T-helper 17 cell (primary cell): ENCODE results near the gene RSAD1. TPM values are rescaled to one million over a fixed set of nuclear protein-coding genes. Genes with fewer than 3 reads are reported as not detected.
A peak's percentile ranks its signal among the peaks of the same experiment; 100 is the strongest.

Experiments
- ATAC-seq: fragments of 150-1000 bp; cut with Tn5 transposase; 2 replicates; pipeline ENCODE4 v1.10.0; 2021; ENCODE audit warnings: mild to moderate bottlenecking, moderate library complexity
- DNase-seq, 3 donors: peaks; one replicate each; pipeline versions ENCODE4 v3.0.0 to v3.0.0-alpha.2; 2020 to 2021
- H3K9me3 ChIP-seq: one replicate; pipeline ENCODE4 v1.7.0; 2013; ENCODE audit warnings: low read length, mild to moderate bottlenecking; ENCODE audit not compliant: control insufficient read depth, poor library complexity, severe bottlenecking
- H3K27ac Mint-ChIP-seq: one replicate; pipeline ENCODE4 v1.8.0; 2022; ENCODE audit warnings: mild to moderate bottlenecking, moderate library complexity, mixed read lengths
- H3K27me3 Mint-ChIP-seq: one replicate; pipeline ENCODE4 v1.8.0; 2022; ENCODE audit warnings: mixed read lengths
- H3K36me3 Mint-ChIP-seq: one replicate; pipeline ENCODE4 v1.8.0; 2022; ENCODE audit warnings: low read depth, mixed read lengths
- H3K4me1 Mint-ChIP-seq: one replicate; pipeline ENCODE4 v1.8.0; 2022; ENCODE audit warnings: mild to moderate bottlenecking, mixed read lengths
- H3K4me3 Mint-ChIP-seq: one replicate; pipeline ENCODE4 v1.8.0; 2022; ENCODE audit warnings: mild to moderate bottlenecking, moderate library complexity, mixed read lengths
- total RNA-seq, 4 donors: library from RNA in 2 of 4; stranded (reverse) in 2 of 4; gene quantifications; one replicate each; pipeline ENCODE4 v1.2.3 and lab custom pipeline; 2022 to 2026

RSAD1 gene
- total RNA-seq, 2 donors from 2014 or later, result 49.2 to 59.6 TPM

DNA sequence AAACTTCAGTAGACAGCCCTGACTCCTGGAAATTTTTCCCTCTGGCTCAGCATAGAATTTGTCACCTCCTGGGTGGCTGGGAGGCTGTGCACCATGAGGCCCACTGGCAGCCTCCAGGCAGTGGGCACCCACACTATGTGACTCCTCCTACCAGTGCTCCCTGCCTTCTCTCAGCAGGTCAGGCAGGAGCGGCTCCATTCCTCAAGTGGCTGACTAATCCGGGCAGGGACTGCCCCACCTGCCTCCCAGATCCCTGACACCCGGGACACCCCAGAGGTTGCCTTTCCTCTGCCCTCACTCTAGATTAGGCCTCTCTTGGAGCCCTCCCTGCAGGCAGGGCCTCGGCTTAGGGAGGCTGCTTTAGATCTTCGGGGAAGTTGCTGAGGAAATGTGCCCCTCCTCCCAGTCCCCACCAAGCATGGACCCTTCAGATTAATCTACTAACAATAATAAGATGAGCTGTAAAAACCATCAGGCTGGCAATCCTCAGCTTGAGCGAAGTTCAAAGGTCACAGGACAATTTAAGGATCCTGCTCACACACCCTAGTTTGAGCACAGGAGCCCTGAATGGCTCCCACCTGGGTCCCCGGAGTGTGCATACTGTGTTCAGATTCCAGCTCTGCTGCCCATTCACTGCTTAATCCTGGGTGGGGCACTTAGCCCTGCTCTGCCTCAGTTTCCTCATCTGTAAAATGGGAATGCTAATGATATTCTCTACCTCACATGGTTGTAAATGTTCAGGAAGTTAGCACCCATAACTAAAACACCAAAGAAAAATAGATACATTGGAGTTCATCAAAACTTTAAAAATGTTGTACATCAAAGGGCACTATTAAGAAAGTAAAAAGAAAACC, 19.6 kb downstream of the RSAD1 start:
- Mint-ChIP-seq H3K4me3 (no peak overlapping the region), H3K27me3 (no peaks in the 10 kb centered on the region), H3K27ac (no peak overlapping the region), H3K4me1 (no peaks in the 10 kb centered on the region), H3K36me3 (no peaks in the 10 kb centered on the region)
- ATAC-seq (no peak), DNase-seq (no peak)
- no peaks in the 10 kb centered on the region for H3K9me3 ChIP-seq

- no peaks in the 10 kb centered on the region for H3K9me3 ChIP-seq
- no peak overlapping the region for H3K4me3 Mint-ChIP-seq
- H3K27ac Mint-ChIP-seq, result no peak overlapping the region
- H3K4me1 Mint-ChIP-seq, result peaks cover 6% of the 10 kb centered on the region
- H3K36me3 Mint-ChIP-seq, result peaks cover 3% of the 10 kb centered on the region
- no peaks in the 10 kb centered on the region for H3K27me3 Mint-ChIP-seq
- no peak for ATAC-seq
- no peak for DNase-seq
These were observed 20.6 kb downstream of the RSAD1 start for GRCh38 chr17:50499270-50499669.

- H3K4me3 Mint-ChIP-seq, result no peak overlapping the region
- no peak for ATAC-seq
- no peaks in the 10 kb centered on the region for H3K9me3 ChIP-seq
- no peak for DNase-seq
- no peak overlapping the region for H3K27ac Mint-ChIP-seq
- H3K36me3 Mint-ChIP-seq, result peaks cover 3% of the 10 kb centered on the region
- H3K4me1 Mint-ChIP-seq, result peaks cover 6% of the 10 kb centered on the region
- H3K27me3 Mint-ChIP-seq, result no peaks in the 10 kb centered on the region
These were observed 21.1 kb downstream of the RSAD1 start for GRCh38 chr17:50499721-50500120.

DNA sequence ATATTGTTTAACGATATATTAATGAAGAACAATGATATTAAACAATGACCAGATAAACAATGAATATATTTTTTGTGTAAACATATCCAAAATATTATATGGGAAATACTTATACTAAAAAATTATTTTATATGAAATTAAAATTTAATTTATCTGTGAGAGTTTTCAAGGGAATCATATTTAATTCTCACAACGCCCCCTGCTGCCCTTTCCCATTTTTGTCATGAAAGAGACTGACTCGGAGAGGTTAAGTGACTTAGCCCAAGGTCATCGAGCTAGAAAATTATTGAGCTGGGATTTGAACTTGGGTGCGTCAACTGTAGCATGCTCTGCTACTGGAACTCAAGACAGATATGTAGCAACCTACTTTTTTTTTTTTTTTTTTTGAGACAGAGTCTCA, 22.4 kb downstream of the RSAD1 start:
- DNase-seq, result no peak
- H3K4me1 Mint-ChIP-seq, result peaks cover 11% of the 10 kb centered on the region

GRCh38 chr17:50502301-50502990, 23.8 kb downstream of the RSAD1 start:
- DNase-seq, result no peak
- H3K36me3 Mint-ChIP-seq, result peaks cover 3% of the 10 kb centered on the region
- H3K27ac Mint-ChIP-seq, result no peak overlapping the region
- no peak overlapping the region for H3K4me3 Mint-ChIP-seq
- H3K9me3 ChIP-seq, result no peaks in the 10 kb centered on the region
- no peak for ATAC-seq
- H3K4me1 Mint-ChIP-seq, result peaks cover 11% of the 10 kb centered on the region
- no peaks in the 10 kb centered on the region for H3K27me3 Mint-ChIP-seq

More for the DNA sequence above, 22.4 kb downstream of the RSAD1 start:
- no peak overlapping the region for H3K4me3 Mint-ChIP-seq
- ATAC-seq, result no peak
- H3K36me3 Mint-ChIP-seq, result peaks cover 3% of the 10 kb centered on the region
- no peaks in the 10 kb centered on the region for H3K27me3 Mint-ChIP-seq
- no peak overlapping the region for H3K27ac Mint-ChIP-seq
- H3K9me3 ChIP-seq, result no peaks in the 10 kb centered on the region

DNA sequence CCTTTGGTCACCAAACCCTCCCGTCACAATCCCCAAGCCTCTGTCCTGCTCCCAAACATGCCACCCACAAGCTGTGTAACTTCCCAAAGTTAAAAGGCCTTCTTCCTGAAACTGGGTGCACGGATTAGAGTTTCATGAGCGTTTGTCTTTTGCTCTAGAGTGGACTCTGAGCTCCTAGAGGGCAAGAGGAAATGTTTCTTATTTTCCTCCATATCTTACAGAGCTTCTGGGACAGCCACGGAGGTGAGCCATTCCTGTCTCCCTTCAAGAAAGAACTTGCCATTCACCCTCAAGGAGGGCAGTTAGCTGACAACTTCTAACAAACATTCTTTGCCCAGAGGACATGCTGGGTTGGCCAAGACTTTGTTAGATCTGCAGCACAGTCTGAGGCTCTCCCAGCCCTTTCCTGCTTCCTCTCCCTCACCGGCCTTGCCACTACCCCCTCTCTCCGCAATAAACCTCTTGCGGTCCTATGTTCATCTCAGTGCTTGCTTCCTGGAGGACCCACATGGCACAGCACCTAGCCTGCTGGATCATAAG, 27.0 kb downstream of the RSAD1 start:
- Mint-ChIP-seq H3K27me3 (no peaks in the 10 kb centered on the region), H3K4me1 (peaks cover 23% of the 10 kb centered on the region), H3K27ac (no peak overlapping the region), H3K36me3 (peaks cover 3% of the 10 kb centered on the region), H3K4me3 (no peak overlapping the region)
- no peak for ATAC-seq
- no peak for DNase-seq
- H3K9me3 ChIP-seq, result no peaks in the 10 kb centered on the region

DNA sequence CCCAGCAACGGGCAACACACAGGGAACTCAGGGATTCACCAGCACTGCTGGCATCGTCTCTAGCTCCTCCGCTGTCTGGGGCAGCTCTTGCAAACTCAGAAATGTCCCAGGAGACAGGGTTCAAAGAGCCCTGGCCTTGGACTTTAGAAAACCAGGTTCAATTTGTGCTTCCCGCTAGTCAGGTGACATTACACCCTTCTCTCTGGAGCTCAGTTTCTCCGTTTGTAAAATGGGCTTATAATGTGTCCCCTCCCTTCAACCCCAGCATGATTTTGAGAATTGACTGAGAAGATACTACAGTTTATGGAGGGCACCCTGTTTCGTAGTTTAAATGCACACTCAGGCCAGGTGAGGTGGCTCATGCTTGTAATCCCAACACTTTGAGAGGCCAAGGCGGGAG, 27.6 kb downstream of the RSAD1 start:
- no peak for ATAC-seq
- Mint-ChIP-seq H3K36me3 (peaks cover 3% of the 10 kb centered on the region), H3K4me3 (no peak overlapping the region), H3K27me3 (no peaks in the 10 kb centered on the region), H3K27ac (no peak overlapping the region), H3K4me1 (peaks cover 28% of the 10 kb centered on the region)
- H3K9me3 ChIP-seq, result no peaks in the 10 kb centered on the region
- DNase-seq, result no peak

- Mint-ChIP-seq H3K27me3 (no peaks in the 10 kb centered on the region), H3K36me3 (peaks cover 4% of the 10 kb centered on the region), H3K27ac (peak within 1 kb of the TSS; percentile 91), H3K4me3 (peak within 1 kb of the TSS; percentile 90), H3K4me1 (peaks cover 33% of the 10 kb centered on the region)
- peak; percentile 64 to 74 (median 73) for DNase-seq
- H3K9me3 ChIP-seq, result no peaks in the 10 kb centered on the region
- peak; percentile 81 for ATAC-seq
These were observed 29.4 kb downstream of the RSAD1 start, which contains the start of gene MYCBPAP for GRCh38 chr17:50507871-50508572. TSS of gene MYCBPAP (plus strand) at chr17:50508439. CDS start at chr17:50508675, 236 bp downstream.

DNA sequence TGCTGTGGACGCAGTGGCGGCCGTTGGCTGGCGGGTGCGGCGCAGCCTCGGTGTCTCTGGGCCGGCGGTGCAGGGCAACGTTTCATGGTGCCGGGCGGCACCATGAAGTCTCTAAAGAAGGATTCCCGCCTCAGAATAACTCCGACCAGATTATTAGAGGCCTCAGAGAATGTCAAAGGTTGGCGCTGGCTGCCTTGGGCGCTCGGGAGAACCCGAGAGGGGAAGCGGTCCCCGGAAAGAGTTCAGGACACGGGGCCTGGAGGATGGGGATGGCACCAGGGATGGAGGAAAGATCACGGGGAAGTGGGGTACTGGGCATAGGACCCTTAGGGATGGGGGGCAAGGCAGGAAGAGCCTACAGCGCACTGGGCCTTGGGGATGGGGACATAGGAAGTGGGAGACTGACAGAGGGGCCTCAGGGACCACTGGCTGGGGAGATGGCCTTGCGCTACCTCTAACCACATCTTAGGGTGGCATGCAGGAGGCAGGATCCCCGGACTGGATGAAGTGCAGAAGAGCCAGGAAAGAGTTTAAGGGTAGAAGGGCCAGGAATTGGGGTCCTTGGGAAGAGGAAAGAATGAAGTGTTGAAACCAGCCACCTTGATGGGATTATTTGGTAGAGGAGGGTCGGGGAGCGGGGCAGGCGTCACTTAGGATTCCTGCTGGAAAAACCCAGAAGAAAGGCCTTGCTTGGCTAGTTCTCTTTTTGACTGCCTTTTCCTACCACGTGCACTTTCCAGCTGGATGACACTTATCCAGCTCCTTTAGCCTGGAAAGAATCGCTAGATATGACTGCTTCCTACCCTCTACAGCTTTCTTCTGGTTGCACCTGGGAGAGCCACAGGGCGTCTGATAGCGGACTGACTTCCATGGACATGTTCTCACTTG, 30.2 kb downstream of the RSAD1 start:
- no peaks in the 10 kb centered on the region for H3K9me3 ChIP-seq
- H3K4me3 Mint-ChIP-seq, result peak overlapping the region; percentile 90
- peak overlapping the region; percentile 91 for H3K27ac Mint-ChIP-seq
- peaks cover 30% of the 10 kb centered on the region for H3K4me1 Mint-ChIP-seq
- no peaks in the 10 kb centered on the region for H3K27me3 Mint-ChIP-seq
- peaks cover 2% of the 10 kb centered on the region for H3K36me3 Mint-ChIP-seq
- no peak for ATAC-seq
- DNase-seq, result no peak

DNA sequence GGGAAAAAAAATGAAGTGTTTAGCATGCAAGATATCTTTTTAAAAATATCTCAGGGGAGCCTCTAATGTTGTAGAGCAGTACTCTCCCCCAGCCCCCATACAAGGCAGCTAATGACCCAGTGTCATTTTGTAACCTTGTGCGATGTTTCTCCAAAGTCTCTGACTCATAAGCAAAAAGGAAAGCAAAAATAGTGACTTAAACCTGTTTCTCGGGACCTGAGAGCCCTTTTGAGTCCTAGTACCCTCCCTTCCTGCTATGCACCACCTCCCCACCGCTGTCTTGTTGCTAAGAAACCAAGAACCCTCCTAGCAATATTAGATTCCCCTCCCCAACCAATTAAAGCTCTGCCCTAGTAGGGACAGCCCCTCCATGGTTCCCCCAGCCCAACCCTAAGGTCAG, 32.4 kb downstream of the RSAD1 start:
- peak; percentile 80 for ATAC-seq
- H3K27me3 Mint-ChIP-seq, result no peaks in the 10 kb centered on the region
- peaks cover 2% of the 10 kb centered on the region for H3K36me3 Mint-ChIP-seq
- H3K4me3 Mint-ChIP-seq, result peak overlapping the region; percentile 68
- peaks cover 23% of the 10 kb centered on the region for H3K4me1 Mint-ChIP-seq
- no peaks in the 10 kb centered on the region for H3K9me3 ChIP-seq
- H3K27ac Mint-ChIP-seq, result peak overlapping the region; percentile 89
- DNase-seq, result peak in 2 of 3 donors; percentile 15 to 19

GRCh38 chr17:50513495-50513894, 34.8 kb downstream of the RSAD1 start:
- H3K4me1 Mint-ChIP-seq, result peaks cover 33% of the 10 kb centered on the region
- no peaks in the 10 kb centered on the region for H3K27me3 Mint-ChIP-seq
- ATAC-seq, result no peak
- no peak for DNase-seq
- no peaks in the 10 kb centered on the region for H3K9me3 ChIP-seq
- no peak overlapping the region for H3K27ac Mint-ChIP-seq
- peaks cover 2% of the 10 kb centered on the region for H3K36me3 Mint-ChIP-seq
- no peak overlapping the region for H3K4me3 Mint-ChIP-seq

DNA sequence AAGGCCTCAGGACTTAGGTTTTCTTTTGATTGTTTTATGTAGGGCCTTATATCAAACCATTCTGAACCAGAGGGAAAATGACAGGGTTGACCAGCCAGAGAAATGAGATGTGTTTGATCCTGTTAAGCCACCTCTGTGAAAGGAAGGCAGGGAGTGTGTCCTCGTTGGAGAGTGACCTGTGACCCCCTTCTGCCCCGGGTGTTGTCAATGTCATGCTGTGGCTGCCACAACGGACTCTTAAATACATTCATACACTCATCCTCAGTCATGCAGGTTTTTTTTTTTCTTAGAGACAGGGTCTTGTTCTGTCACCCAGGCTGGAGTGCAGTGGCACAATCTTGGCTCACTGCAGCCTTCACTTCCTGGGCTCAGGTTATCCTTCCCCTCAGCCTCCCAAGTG, 35.7 kb downstream of the RSAD1 start:
- Mint-ChIP-seq H3K4me3 (no peak overlapping the region), H3K27me3 (no peaks in the 10 kb centered on the region), H3K4me1 (peaks cover 29% of the 10 kb centered on the region), H3K36me3 (peaks cover 2% of the 10 kb centered on the region), H3K27ac (no peak overlapping the region)
- DNase-seq, result no peak
- no peak for ATAC-seq
- H3K9me3 ChIP-seq, result no peaks in the 10 kb centered on the region
